HG02571 (cell line): ENCODE measurements around the gene LMF2.
A peak's percentile ranks its signal among the peaks of the same experiment; 100 is the strongest.

Experiments
- ATAC-seq: cut with Tn5 transposase; IDR thresholded peaks from one replicate; pipeline ENCODE4 v1.9.1; 2021; ENCODE audit warnings: mild to moderate bottlenecking, moderate library complexity; ENCODE audit not compliant: unreplicated experiment

Gene LMF2

GRCh38 chr22:50483977-50484853, 23.3 kb downstream of the LMF2 start:
- no peak for ATAC-seq

GRCh38 chr22:50483556-50483955, 23.9 kb downstream of the LMF2 start:
- no peak for ATAC-seq

- no peak for ATAC-seq
Measured at GRCh38 chr22:50483106-50483505, 24.4 kb downstream of the LMF2 start.

GRCh38 chr22:50482107-50483074, 25.1 kb downstream of the LMF2 start:
- no peak for ATAC-seq

- no peak for ATAC-seq
Measured at GRCh38 chr22:50481440-50482106, 25.9 kb downstream of the LMF2 start, which contains the start of gene ADM2. Gene ADM2 (plus strand): TSS chr22:50481543. CDS start chr22:50481848, 305 bp downstream.

GRCh38 chr22:50481045-50481439, 26.5 kb downstream of the LMF2 start:
- ATAC-seq = no peak

- ATAC-seq = no peak
Measured at GRCh38 chr22:50479721-50480120, 27.8 kb downstream of the LMF2 start.

- ATAC-seq = no peak
Measured at GRCh38 chr22:50477923-50478322, 29.6 kb downstream of the LMF2 start.

- no peak for ATAC-seq
Measured at GRCh38 chr22:50476868-50477267, 30.6 kb downstream of the LMF2 start.

GRCh38 chr22:50475652-50476002, 31.9 kb downstream of the LMF2 start:
- ATAC-seq = no peak

GRCh38 chr22:50474710-50475651, 32.5 kb downstream of the LMF2 start, which contains the start of gene SBF1:
Gene SBF1 (minus strand): TSS chr22:50475035. CDS start chr22:50474840, 195 bp downstream.
- ATAC-seq = peak; percentile 68

GRCh38 chr22:50473855-50474671, 33.4 kb downstream of the LMF2 start:
- no peak for ATAC-seq

- ATAC-seq = no peak
Measured at GRCh38 chr22:50473088-50473487, 34.4 kb downstream of the LMF2 start.

- no peak for ATAC-seq
Measured at GRCh38 chr22:50471962-50472361, 35.5 kb downstream of the LMF2 start.

GRCh38 chr22:50471197-50471847, 36.2 kb downstream of the LMF2 start:
- no peak for ATAC-seq

- ATAC-seq = no peak
Measured at GRCh38 chr22:50470491-50470890, 37.0 kb downstream of the LMF2 start.

- ATAC-seq = peak; percentile 42
Measured at GRCh38 chr22:50469377-50470305, 37.9 kb downstream of the LMF2 start.
